PC-9 (cell line): ENCODE data around the gene ADRA1B.

Experiments
- EZH2 ChIP-seq: fragments of 200-600 bp; sonication (generic); IDR thresholded peaks from 2 replicates; pipeline ENCODE4 v1.8.0; 2017; ENCODE audit warnings: antibody characterized with exemption, low read depth
- TF ChIP-seq, protein P1 (sequence below): fragments of 200-600 bp; sonication (generic); conservative IDR thresholded peaks from 2 replicates; pipeline ENCODE4 v1.6.1; 2017; ENCODE audit warnings: mixed run types, antibody characterized with exemption, mild to moderate bottlenecking, moderate library complexity

DNA sequence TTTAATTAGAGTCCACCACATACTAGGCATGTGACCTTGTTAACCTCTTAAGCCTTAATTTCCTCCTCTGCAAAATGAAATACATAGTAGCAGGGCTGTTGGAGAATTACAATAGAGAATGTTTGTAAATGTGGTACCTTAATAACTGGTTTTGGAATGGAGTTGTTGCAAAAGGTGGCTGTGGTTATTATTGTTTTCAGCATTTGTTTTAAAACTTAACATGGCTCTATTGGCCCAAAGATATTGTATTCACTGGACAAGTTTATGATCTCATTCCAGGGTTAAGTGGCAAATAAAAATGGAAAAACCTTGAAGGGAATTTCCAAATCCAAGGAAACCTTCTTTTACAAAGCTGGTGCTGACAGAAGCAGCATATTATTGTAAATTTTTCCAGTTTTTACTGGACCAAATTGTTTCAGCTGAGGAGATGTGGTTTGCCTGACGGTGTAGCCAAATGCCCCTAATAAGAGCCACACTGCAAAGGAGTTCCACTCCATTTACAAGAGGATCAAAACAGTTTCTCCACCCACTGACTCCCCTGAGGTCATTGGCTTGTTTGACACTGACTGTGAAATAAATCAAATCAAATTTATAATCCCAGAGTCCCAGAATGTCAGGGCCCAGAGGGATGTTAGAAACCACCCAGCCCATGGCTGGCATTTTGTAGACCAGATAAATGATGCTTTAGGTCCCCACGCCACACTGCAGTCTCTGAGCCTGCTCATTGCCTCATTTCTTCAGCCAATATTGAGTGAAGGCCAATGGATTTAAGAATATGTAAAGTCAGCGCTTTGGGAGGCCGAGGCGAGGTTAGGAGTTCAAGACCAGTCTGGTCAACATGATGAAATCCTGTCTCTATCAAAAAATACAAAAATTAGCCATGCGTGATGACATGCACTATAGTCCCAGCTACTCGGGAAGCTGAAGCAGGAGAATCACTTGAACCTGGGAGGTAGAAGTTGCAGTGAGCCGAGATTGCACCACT is 45.2 kb downstream of the ADRA1B start:
- TF ChIP-seq, protein P1, sequence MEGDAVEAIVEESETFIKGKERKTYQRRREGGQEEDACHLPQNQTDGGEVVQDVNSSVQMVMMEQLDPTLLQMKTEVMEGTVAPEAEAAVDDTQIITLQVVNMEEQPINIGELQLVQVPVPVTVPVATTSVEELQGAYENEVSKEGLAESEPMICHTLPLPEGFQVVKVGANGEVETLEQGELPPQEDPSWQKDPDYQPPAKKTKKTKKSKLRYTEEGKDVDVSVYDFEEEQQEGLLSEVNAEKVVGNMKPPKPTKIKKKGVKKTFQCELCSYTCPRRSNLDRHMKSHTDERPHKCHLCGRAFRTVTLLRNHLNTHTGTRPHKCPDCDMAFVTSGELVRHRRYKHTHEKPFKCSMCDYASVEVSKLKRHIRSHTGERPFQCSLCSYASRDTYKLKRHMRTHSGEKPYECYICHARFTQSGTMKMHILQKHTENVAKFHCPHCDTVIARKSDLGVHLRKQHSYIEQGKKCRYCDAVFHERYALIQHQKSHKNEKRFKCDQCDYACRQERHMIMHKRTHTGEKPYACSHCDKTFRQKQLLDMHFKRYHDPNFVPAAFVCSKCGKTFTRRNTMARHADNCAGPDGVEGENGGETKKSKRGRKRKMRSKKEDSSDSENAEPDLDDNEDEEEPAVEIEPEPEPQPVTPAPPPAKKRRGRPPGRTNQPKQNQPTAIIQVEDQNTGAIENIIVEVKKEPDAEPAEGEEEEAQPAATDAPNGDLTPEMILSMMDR, result no peak
- no peak for TF ChIP-seq EZH2
